GM18520 (cell line): ENCODE data around the gene RFX3.

Source experiments
- ATAC-seq: cut with Tn5 transposase; IDR thresholded peaks from one replicate; pipeline ENCODE4 v1.9.1; 2021; ENCODE audit not compliant: unreplicated experiment

Gene RFX3

DNA sequence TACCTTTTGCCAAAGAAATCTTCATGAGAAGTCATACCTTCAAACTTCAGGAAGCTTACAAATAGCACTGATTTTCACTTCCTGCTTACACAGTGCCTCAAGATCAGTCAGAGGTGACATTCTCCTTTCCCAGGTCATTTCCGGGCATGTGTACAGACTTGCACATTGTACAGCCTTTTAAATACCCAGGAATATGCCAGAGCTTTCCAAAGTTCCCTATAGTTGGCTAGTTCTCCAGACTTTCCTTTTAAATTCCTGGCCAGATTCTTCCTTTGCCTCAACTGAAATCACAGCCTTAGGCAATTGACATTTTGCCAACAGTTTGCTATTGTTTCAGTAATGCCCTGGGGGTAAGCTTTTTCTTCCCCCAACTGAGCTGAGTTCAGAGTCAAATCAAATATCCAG is 47.2 kb downstream of the RFX3 start:
- peak; percentile 28 for ATAC-seq

DNA sequence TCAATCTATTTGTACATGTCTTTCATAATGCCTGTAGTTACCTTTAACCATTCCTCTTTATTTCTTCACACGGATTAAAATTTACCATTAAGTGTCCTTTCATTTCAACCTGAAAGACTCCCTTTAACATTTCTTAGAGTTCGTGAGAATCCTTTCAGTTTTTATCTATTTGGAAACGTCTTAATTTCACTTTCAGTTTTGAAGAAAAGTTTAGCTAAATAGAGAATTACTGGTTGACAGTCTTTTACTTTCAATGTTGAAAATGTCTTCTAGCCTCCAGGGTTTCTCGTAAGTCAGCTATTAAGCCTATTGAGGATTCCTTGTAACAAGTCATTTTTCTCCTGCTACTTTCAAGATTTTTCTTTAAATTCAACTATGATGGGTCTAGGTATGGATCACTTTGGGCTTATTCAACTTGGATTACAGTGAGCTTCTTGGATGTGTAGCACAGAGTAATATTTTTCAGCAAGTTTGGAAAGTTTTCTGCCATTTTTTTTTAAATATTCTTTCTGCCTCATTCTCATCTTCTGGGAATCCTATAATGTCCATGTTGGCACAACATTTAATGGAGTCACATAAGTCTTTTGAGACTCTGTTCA is 48.5 kb downstream of the RFX3 start:
- ATAC-seq = no peak

DNA sequence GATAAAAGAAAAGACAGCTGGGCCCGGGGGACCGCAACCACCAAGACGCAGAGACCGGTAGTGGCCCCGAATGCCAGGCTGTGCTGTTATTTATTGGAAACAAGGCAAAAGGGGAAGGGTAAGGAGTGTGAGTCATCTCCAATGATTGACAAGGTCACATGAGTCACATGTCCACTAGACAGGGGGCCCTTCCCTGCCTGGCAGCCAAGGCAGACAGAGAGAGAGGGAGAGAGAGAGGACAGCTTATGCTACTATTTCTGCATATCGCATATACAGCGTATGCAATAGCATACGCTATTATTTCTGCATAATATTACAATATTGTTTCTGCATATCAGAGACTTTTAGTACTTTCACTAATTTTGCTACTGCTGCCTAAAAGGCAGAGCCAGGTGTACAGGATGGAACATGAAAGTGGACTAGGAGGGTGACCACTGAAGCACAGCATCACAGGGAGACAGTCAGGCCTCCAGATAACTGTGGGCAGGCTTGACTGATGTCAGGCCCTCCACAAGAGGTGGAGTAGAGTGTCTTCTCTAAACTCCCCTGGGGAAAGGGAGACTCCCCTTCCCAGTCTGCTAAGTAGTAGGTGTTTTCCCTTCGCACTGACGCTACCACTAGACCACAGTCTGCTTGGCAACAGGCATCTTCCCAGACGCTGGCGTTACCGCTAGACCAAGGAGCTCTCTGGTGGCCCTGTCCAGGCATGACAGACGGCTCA is 50.3 kb downstream of the RFX3 start:
- no peak for ATAC-seq

DNA sequence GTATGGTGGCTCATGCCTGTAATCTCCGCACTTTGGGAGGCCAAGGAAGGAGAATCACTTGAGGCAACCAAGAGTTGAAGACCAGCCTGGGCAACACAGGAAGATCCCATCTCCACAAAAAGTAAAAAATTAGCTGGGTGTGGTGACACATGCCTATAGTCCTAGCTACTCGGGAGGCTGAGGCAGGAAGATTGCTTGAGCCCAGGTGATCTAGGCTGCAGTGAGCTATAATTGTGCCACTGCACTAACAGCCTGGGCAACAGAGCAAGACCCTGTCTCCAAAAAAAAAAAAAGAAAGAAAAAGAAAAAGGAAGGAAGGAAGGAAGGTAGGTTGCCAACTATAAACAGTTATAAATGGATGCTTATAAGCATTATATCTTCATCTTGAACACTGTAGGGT is 51.0 kb downstream of the RFX3 start:
- ATAC-seq = no peak

DNA sequence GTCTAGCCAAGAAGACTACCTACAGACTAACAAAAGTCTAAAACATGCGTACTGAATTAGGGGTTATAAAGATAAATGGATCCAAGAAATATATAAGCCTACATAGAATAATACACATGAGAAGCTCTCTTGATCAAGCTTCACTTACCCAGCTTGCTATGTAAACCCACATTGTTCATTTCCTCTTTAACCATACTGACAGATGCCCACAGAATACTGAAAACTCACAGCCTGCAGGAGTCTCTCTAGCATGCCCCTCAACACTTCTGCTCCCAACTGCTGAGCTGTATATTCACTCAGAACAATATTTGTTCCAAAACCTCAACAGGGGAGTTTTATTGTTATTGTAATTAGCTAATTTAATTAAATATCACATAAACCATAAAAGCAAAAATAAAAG is 52.4 kb downstream of the RFX3 start:
- peak; percentile 28 for ATAC-seq

DNA sequence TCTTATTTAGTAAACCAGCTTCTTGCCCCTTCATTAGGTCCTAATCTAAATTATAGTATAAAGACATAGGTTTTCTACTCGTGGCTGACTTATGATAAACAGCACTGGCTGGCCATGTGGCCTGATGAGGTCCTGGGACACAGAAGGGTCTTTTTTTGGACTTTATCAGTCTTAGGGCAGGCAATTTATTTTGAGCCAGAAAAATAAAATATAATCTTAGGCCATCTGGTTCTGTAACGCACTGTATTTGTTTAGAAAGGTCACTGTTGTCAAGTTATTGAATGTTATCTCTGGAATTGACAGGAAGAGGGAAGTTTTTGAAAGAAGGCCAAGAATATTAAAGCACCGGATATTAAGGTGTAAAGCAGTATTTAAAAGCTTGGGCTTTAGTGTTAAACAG is 53.9 kb downstream of the RFX3 start:
- ATAC-seq = no peak

DNA sequence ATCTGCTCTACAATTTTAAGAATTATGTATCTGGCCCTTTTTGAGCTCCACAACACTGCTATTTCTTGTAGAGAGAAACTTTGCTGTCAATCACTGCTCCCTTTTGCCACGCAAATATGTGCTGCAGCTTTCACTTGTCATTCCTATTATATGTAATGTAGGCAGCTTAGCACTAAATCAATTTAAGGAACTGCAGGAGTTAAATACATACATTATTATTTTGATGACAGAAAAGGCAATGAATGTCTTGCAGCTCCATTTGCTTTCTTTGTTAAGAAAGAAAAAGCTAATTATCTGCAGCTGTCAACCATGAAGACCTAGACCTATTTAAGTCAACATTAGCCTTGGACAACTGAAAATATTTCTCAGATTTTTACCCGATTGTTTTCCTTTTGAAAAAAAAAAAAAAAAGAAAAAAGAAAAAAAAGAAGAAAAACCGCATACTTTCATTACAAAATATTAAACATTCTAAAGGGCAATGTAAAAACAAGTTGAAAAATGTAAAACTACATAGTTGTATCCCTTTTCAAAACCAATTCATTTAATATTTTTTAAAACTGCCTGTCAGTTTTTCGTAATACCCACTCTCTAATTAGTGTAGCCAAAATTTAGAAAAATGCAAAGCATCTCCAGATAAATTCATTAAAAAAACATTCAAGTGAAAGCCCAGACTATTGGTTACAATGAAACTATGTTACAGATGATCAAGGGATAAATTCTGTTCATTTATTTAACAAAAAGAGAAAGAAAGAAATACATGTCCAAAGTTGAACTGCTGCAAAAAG is 57.2 kb downstream of the RFX3 start:
- no peak for ATAC-seq

DNA sequence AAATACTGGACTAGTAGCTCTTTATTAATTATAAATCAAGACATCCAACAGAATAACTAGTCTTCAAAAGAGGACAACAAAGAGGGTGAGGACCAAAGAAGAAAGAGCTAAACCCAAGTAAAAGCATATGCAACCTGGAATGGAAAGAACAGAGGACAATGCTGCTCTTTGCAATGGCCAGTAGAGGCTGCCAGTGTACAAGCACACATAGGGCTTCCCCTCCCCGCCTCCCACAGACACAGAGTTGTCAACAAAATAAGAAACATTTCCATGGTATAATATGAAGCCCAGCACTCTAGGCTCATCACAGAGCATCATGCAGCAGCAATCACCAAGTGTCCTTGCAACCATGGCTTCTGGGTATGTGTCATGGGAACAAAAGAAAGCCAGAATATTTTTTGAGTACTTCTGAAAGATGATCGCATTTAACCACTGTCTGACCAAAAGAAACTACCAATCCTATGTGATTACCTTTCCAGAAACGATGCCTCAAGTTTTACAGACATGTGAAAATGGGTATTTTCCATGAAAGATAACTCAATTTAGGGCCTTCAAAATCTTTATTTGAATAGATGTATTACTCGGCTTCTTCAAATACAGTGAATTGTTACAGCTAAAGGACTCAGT is 58.1 kb downstream of the RFX3 start:
- ATAC-seq = peak; percentile 87

DNA sequence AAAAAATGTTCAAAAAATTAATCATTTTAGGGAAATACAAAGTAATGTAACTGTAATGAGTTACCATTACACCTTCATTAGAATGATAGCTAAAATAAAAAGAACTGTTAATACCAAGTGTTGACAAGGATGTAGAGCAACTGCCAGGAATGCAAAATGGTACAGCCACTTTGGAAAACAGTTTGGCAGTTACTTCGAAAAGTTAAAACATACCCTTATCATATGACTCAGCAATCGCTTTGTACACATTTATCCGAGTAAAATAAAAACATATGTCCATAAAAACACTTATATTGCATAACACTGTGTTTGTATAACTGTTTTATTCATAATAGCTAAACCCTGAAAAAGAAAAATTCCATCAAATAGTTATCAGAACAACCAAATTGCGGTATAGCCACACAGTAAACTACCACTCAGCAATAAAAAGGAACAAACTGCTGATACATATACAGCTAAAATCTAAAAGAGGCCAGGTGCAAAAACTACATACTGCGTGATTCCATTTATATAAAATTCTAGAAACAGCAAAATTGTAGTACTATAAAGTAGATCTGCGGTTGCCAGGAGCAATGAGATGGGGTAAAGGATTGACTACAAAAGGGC is 61.7 kb downstream of the RFX3 start:
- no peak for ATAC-seq

DNA sequence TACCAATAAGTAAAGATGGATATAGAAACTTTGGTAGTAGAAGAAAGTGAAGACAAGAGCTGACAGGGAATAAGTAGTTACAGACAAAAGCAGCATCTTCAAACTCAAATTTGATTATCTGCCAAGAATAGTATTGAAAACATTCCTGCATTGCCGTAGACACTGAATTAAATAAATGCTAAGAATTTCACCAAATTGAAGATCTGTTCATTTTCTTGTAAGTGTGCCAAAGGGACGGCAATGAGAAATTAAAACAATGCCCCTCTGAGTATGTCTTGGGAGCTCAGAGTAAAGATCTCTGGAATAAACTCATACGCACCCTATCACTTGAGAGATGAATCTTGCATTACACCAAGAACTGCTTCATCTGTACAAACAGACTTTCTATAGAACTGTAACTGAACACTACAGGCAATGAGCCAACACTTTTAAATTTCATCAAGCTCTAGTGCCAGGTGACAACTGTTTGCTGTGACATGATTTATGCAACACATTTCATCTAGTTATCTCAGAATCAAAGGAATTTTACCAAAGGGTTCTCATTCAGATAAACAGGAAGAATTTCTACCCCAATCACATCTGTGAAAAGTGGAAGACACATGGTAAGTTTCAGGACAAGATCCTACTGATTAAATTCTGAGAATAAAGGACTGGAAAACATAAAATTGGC is 66.9 kb downstream of the RFX3 start:
- no peak for ATAC-seq

DNA sequence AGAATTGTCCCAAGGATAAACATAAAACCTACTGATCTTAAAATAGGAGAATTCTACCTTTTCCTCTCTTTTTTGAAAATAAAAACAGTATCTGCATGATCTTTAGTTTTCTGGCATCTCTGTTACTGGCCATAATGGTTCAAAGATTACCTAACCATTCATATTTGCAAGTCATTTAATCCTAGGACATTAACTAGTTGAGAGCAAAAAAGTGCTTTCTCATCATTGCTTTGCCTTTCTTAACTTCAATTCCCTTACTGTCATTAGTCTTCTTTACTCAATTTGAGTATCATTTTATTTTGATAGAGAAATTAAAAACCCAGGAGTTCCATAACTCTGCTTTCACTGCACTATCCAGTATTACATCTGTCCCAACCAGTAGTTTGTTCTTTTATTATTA is 68.6 kb downstream of the RFX3 start:
- no peak for ATAC-seq

DNA sequence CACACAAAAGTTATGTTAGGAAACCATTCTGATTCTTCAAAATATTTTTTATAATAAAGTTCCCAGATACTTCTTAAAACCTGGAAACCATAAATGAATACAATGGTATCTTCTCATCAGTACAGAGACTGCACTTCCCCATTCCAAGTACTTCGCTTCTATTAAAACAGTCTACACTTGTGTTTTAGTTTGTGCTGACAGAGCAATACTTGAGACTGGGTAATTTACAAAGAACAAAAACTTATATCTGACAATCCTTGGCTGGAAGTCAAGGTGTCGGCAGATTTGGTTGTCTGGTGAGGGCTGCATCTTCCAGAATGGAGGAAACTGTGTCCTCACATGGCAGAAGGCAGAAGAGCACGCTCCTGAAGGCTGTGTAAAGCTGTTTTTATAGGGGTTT is 70.1 kb downstream of the RFX3 start:
- ATAC-seq = no peak

DNA sequence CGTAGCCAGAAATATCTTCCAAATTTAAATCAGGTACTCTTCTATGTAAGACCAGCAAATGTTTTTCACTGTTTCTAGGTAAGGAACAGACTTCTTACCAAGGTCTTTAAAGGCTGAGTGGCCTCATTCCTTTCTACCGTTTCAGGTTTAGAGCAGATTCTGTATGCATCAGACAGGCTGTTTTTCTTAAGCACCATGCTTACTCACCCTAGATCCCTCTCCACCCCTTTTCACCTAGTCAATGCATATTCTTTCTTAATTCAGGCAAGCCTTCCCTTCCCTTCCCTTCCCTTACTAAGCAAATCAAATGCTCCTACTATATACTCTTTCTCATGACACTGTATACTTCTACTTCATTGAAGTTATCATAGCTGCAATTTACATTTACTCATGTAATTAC is 70.7 kb downstream of the RFX3 start:
- no peak for ATAC-seq

DNA sequence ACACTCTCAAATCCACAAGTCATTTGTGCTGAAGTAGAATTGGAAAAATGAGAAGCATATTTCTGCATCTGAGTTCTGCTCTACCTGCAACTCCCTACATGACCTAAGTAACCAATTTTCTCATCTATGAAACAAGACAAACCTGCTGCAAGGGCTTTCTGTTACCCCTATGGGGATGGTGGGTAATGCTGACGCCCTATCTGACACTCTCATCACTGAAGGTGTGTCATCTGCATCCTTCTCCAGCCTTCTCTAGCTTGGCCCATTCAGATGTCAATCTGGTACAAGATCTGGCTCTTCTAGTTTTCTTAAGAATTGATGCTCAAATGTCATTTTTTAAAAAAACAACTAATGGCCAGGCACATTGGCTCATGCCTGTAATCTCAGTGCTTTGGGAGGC is 73.8 kb downstream of the RFX3 start:
- ATAC-seq = no peak

DNA sequence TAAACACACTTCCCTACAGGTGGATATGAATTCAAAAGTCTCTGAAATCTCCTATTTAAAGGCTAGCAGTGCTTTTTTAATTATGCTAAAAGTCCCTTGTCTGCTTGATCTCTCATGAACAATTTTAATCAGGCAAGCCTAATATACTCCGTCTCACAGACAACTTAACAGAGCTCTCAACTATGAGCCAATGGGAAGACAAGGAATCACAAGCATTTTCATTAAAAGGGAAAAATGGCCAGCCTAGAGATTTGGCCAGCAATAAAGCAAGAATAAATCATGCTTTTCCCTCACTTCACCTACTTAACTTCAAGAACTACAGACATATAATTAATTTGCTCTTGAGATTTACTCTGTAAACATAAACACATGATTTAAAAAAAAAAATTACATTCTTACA is 78.0 kb downstream of the RFX3 start:
- no peak for ATAC-seq

DNA sequence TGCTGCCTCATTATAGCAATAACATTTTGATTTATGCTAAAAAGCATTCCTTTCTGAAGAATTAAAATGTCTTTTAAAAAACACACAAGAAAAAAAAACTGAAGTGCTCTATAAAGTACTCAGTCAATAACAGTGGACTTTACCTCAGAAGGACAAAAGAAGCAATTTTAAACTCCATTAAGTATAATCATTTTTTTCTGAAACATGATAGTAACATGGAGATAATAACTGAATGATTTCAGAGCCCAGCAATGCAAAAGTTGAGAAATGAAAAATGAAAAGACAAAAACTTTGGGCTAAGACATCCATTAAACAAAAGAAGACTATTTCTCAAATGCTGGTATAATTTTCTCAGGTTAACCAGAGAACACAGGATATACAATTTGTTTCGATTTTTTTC is 78.7 kb downstream of the RFX3 start:
- no peak for ATAC-seq

DNA sequence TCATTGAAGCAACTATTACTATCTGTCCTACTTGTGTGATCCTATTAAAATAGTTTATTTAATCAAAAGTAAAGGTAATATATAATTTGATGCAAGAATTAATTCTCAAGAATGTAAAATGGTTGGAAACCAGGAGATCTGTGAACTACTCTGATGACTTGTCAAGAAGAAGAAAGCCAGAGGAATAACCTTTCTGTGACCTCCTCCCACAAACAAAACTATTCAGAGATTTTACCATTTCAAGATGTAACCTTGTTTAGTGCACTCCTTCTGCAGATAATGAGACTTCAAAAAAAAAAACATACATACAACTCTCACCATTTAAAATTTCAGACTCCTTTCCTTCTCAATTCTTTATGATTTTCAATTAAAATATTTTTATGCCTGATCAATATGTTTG is 79.5 kb downstream of the RFX3 start:
- no peak for ATAC-seq

DNA sequence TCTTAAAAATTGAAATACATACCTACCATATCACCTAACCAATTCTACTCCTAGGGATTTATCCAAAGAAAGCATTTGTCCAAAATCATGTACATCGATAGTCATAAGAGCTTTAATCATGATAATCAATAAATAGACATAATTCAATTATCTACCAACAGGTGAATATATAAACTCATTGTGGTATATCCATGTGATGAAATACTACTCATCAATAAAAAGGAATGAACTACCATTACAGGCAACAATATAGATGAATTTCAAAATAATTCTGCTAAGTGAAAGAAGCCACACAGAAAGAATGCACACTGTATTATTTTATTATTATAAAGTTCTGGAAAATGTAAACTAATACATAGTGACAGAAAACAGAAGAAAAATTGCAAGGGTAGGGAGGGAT is 81.8 kb downstream of the RFX3 start:
- no peak for ATAC-seq

DNA sequence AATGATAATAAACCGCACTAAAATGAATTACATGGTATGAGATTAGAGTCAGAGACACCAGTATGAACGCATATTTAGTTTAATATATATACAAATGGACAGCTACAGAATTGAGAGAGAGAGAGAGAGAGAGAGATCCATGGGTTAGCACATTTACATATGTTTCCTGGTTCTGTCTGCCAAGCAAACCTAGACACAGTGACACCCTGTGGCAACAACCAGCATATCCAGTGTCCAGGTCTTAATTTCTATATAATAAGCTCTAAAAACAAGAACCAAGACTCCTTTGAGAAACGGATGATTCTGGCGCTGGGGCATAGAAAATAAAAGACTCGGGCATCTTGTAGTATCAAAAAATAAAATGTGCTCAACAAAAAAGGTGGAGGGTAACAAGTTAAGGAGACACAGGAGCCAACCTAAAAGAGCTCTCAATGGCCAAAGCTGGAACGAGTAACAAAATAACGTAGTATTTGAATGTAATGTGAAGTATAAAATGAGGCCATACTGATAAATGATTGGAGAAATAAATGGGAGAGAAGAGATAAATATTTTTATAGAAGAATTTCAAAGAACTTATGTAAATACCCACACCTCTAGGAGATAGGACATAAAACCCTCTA is 84.5 kb downstream of the RFX3 start:
- no peak for ATAC-seq

DNA sequence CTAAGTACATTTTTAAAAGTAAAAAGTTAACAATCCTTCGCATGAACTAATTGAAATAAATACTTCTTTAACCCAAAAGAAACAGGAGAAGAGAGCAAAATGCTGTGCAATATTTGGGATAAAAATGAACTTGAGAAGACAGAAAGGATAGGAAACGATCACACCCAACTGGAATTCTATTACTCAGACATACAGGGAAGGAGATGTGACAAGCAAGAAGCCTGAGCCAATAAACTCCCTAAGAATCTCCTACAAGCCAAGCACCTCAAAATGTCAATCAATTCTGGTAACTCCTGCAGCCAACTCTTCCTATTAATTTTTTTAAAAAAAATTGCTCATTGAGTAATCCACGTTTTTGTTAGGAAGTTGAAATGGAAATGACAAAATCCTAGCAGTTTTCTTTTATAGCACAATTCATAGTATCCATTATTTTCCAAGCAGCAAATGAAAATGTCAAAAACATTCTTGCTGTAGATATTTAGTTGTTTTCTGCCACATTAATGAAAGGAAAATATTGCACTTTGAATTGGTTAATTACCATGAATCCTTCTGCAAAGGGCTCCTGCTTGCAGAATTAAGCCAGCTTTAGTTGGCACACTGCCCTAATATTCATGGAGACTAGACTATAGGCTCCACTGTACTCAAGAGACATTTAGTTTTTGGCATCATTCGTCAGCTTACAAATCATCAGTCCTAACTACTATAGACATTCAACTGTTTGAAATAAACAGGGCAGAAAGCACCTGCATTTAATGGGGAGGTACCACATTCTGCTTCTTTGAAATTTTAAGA is 89.0 kb downstream of the RFX3 start:
- no peak for ATAC-seq
